A673 (cell line): ENCODE measurements around the gene MBD3L2. TPM values are rescaled to one million over a fixed set of nuclear protein-coding genes. Genes with fewer than 3 reads are reported as not detected.
"Not testable (repeated sequence)": the region's sequence is repeated elsewhere in the genome, so short reads cannot be mapped to it uniquely, and the experiment has no call there.

Experiments used
- BruUV-seq: library from RNA; stranded (reverse); fragments of 400-500 nt; replicated peaks from 2 replicates; lab custom pipeline; 2021; lab: Mats Ljungman, UMichigan
- CTCF ChIA-PET: fragments of 300-600 bp; sonication (Branson Sonifier 250); formaldehyde crosslinking; loops from one replicate; lab custom pipeline; 2022; ENCODE audit warnings: antibody characterized with exemption; lab: Charles Lee
- POLR2A ChIA-PET: fragments of 300-600 bp; sonication (Branson Sonifier 250); formaldehyde crosslinking; loops from one replicate; lab custom pipeline; 2022; ENCODE audit warnings: antibody characterized with exemption; ENCODE audit not compliant: low non-redundant PET; lab: Charles Lee
- DNase-seq: peaks from one replicate; pipeline ENCODE4 v3.0.0-alpha.2; 2015; ENCODE audit warnings: low spot score
- H3K27ac ChIP-seq: fragments of 200-600 bp; sonication (generic); 2 replicates; pipeline ENCODE4 v1.5.1; 2016; ENCODE audit warnings: mixed run types, low read depth, mild to moderate bottlenecking, mixed read lengths, antibody characterized with exemption, low read length; ENCODE audit not compliant: poor library complexity, severe bottlenecking
- H3K27me3 ChIP-seq: fragments of 200-600 bp; sonication (generic); replicated peaks from 2 replicates; pipeline ENCODE4 v1.6.1; 2017; ENCODE audit warnings: mixed run types, low read depth, mild to moderate bottlenecking, mixed read lengths, antibody characterized with exemption, low read length; ENCODE audit not compliant: insufficient read depth, poor library complexity
- H3K36me3 ChIP-seq: fragments of 200-600 bp; sonication (generic); 2 replicates; pipeline ENCODE4 v1.6.1; 2016; ENCODE audit warnings: mixed run types, mild to moderate bottlenecking, mixed read lengths, antibody characterized with exemption, low read length; ENCODE audit not compliant: insufficient read depth, poor library complexity, severe bottlenecking
- H3K4me1 ChIP-seq: fragments of 200-600 bp; sonication (generic); 2 replicates; pipeline ENCODE4 v1.6.1; 2017; ENCODE audit warnings: mixed run types, mild to moderate bottlenecking, mixed read lengths, antibody characterized with exemption, low read length; ENCODE audit not compliant: insufficient read depth, poor library complexity, severe bottlenecking
- H3K4me3 ChIP-seq: fragments of 200-600 bp; sonication (generic); 2 replicates; pipeline ENCODE4 v1.5.1; 2016; ENCODE audit warnings: low read depth, mixed run types, mild to moderate bottlenecking, mixed read lengths, low read length; ENCODE audit not compliant: poor library complexity, severe bottlenecking
- H3K9me3 ChIP-seq: fragments of 200-600 bp; sonication (generic); 2 replicates; pipeline ENCODE4 v1.6.1; 2016; ENCODE audit warnings: mixed run types, low read depth, mild to moderate bottlenecking, mixed read lengths, antibody characterized with exemption, low read length; ENCODE audit not compliant: poor library complexity, severe bottlenecking
- CTCF ChIP-seq: fragments of 300-800, 200-600 bp; sonication (generic); conservative IDR thresholded peaks from 2 replicates; pipeline ENCODE4 v1.5.1; 2017; ENCODE audit warnings: low read depth, mild to moderate bottlenecking, antibody characterized with exemption, low read length, moderate library complexity, mixed read lengths
- EZH2 ChIP-seq: fragments of 200-600 bp; sonication (generic); IDR thresholded peaks from 2 replicates; pipeline ENCODE4 v1.6.1; 2017; ENCODE audit warnings: borderline replicate concordance, low read depth, mild to moderate bottlenecking, mixed read lengths, antibody characterized with exemption, low read length; ENCODE audit not compliant: poor library complexity, severe bottlenecking
- intact Hi-C: fragments of 100-400 bp; cut with micrococcal nuclease; formaldehyde crosslinking; loops from one replicate; pipeline ENCODE4 v1.10.0; 2022; ENCODE audit not compliant: unreplicated experiment
- total RNA-seq: library from RNA; stranded (reverse); gene quantifications from 2 replicates; pipeline ENCODE4 v1.2.3, GENCODE V29; 2021

The MBD3L2 gene
- total RNA-seq, 1 experiment from 2014 or later = not detected

GRCh38 chr19:7010722-7011593, 38.2 kb upstream of the MBD3L2 start:
- Histone ChIP-seq H3K9me3 (no peaks in the 10 kb centered on the region), H3K4me1 (no peaks in the 10 kb centered on the region), H3K27ac (no peak overlapping the region), H3K27me3 (no peaks in the 10 kb centered on the region), H3K4me3 (no peak overlapping the region), H3K36me3 (no peaks in the 10 kb centered on the region)
- CTCF ChIA-PET = no interaction called here
- DNase-seq = no peak
- intact Hi-C loops = no loop called here
- BruUV-seq = no TSS peak
- no peak for TF ChIP-seq CTCF
- TF ChIP-seq EZH2 = no peak
- POLR2A ChIA-PET = no interaction called here

DNA sequence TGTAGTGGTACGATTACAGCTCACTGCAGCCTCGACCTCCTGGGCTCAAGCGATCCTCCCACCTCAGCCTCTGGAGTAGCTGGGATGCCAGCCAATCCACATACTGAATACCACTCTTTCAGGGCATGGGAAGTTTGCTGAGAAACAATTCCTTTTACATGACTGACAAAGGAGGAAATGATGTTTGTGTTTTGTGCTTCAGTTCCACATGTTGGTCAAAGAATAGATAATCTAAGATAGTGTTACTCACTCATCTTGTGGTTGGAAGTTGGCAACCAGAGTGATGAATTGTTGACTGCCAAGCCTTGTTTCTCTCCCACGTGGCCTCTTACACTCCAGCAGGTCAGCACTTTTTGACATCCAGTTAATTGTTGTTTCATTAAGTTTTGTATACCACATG, 35.4 kb upstream of the MBD3L2 start:
- CTCF ChIA-PET = no interaction called here
- no peaks in the 10 kb centered on the region for H3K4me1 ChIP-seq
- POLR2A ChIA-PET = no interaction called here
- H3K27ac ChIP-seq = no peak overlapping the region
- DNase-seq = no peak
- no peaks in the 10 kb centered on the region for H3K36me3 ChIP-seq
- no peak overlapping the region for H3K4me3 ChIP-seq
- H3K27me3 ChIP-seq = no peaks in the 10 kb centered on the region
- intact Hi-C loops = no loop called here
- TF ChIP-seq CTCF (no peak), EZH2 (no peak)
- BruUV-seq = no TSS peak
- no peaks in the 10 kb centered on the region for H3K9me3 ChIP-seq

DNA sequence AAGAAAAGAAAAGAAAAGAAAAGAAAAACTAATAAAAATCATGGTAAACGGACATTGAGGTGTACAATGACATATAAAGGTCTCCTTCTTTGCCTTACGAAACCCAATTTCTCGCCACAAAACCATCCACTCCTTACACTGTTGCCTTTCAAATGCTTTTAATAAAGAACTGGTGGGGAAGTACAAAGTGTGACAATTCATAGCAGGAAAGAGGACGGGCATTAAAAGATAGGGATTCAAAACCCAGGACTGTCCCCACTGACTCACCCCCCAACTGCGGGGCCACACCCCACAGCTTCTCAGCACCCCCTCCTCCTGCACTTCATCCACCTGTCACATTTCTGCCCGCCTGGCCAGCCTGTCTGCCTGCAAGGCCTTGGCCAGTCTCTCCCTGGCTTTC, 30.3 kb upstream of the MBD3L2 start:
- Histone ChIP-seq H3K27ac (no peak overlapping the region), H3K27me3 (no peaks in the 10 kb centered on the region), H3K4me3 (no peak overlapping the region), H3K9me3 (no peaks in the 10 kb centered on the region), H3K4me1 (no peaks in the 10 kb centered on the region), H3K36me3 (no peaks in the 10 kb centered on the region)
- TF ChIP-seq EZH2 = no peak
- TF ChIP-seq CTCF = no peak
- ChIA-PET CTCF (no interaction called here), POLR2A (no interaction called here)
- DNase-seq = no peak
- no TSS peak for BruUV-seq
- intact Hi-C loops = no loop called here

- H3K4me3 ChIP-seq, BruUV-seq, H3K27ac ChIP-seq, intact Hi-C loops, H3K4me1 ChIP-seq, CTCF ChIA-PET, DNase-seq, H3K36me3 ChIP-seq, H3K27me3 ChIP-seq, POLR2A ChIA-PET, H3K9me3 ChIP-seq: not testable (repeated sequence)
Measured at GRCh38 chr19:7021331-7021730, 27.8 kb upstream of the MBD3L2 start, which contains the start of gene MBD3L2B. Gene MBD3L2B (minus strand): TSS chr19:7021431. CDS start chr19:7021397, 34 bp downstream.

- BruUV-seq, CTCF ChIA-PET, H3K4me1 ChIP-seq, intact Hi-C loops, H3K9me3 ChIP-seq, POLR2A ChIA-PET, H3K27ac ChIP-seq, H3K4me3 ChIP-seq, H3K36me3 ChIP-seq, DNase-seq, H3K27me3 ChIP-seq: not testable (repeated sequence)
Measured at GRCh38 chr19:7028790-7029189, 20.3 kb upstream of the MBD3L2 start.
